Right lobe of liver (tissue), 6 donors: ENCODE data around the gene TRHDE. TPM values are rescaled to one million over a fixed set of nuclear protein-coding genes. Genes with fewer than 3 reads are reported as not detected.

ENCODE experiments used
- ATAC-seq, 4 donors: fragments of 200-7000 bp; cut with Tn5 transposase; one replicate each; pipeline ENCODE4 v1.9.1; 2020; ENCODE audit warnings: mild to moderate bottlenecking in 4 of 4, moderate library complexity in 4 of 4
- DNase-seq, 3 donors: peaks; one replicate each; pipeline ENCODE4 v3.0.0-alpha.2; 2020
- H3K27ac ChIP-seq, 3 donors: fragments of 200-600 bp; one replicate each; pipeline ENCODE4 v1.8.0; 2022
- H3K27me3 ChIP-seq, 2 donors: fragments of 200-600 bp; one replicate each; pipeline ENCODE4 v1.8.0; 2022
- H3K36me3 ChIP-seq, 4 donors: fragments of 200-600 bp; sonication (generic) in 1 of 4; one replicate each; pipeline versions ENCODE4 v1.5.1 to v1.8.0; 2017 to 2022; ENCODE audit warnings: control low read depth in 1 of 4
- H3K4me1 ChIP-seq, 4 donors: fragments of 200-600 bp; sonication (generic) in 1 of 4; one replicate each; pipeline versions ENCODE4 v1.5.1 to v1.8.0; 2017 to 2022; ENCODE audit warnings: control low read depth in 1 of 4
- H3K4me3 ChIP-seq, 3 donors: fragments of 200-600 bp; one replicate each; pipeline ENCODE4 v1.8.0; 2022
- H3K9me3 ChIP-seq, 4 donors: fragments of 200-600 bp; sonication (generic) in 1 of 4; one replicate each; pipeline versions ENCODE4 v1.5.1 to v1.8.0; 2017 to 2022; ENCODE audit warnings: control low read depth in 1 of 4
- POLR2A ChIP-seq: fragments of 450-650 bp; IDR thresholded peaks from one replicate; pipeline ENCODE4 v1.6.1; 2017; ENCODE audit warnings: antibody characterized with exemption, mild to moderate bottlenecking
- WGBS: methylation state at CpG from one replicate; pipeline ENCODE4 v1.1.6; 2018; ENCODE audit warnings: low coverage, low lambda C conversion rate; ENCODE audit not compliant: insufficient coverage; ENCODE audit errors: missing lambda C conversion rate; 5-methylcytosine and 5-hydroxymethylcytosine counted together
- intact Hi-C, 2 donors: fragments of 100-400 bp; cut with DNase I; formaldehyde crosslinking; loops; one replicate each; pipeline versions ENCODE4 v1.11.2 to v1.14.1; 2022
- total RNA-seq, 6 experiments: library from RNA; depleted of rRNA in 2 of 6; stranded (reverse); fragments of >200 nt in 2 of 6; fragmentation: NEBNext Ultra II Directional in 3 of 6; extraction: Animal tissue kit (Norgen Biotek cat#: 25700) in 3 of 6; gene quantifications; one replicate each; pipeline versions ENCODE4 v1.1.0 to v1.2.4, GENCODE V29; 2016 to 2023
- TF ChIP-seq, protein P1 (sequence below), 4 donors: fragments of 200-600 bp in 3 of 4; fragments of 450-650 bp in 1 of 4; IDR thresholded peaks; one replicate each; pipeline versions ENCODE4 v1.5.1 to v1.8.0; 2016 to 2022; ENCODE audit warnings: antibody characterized with exemption in 4 of 4, mild to moderate bottlenecking in 2 of 4
- donor health status: DM: no; HTN: yes; CAD: no.
- donor health status: DM: no; HTN: no; CAD: no.
- donor health status: DM: no; HTN: no; CAD: no.
- donor health status: DM: no; HTN: yes; CAD: no.
- donor health status: DM: no; HTN: yes; CAD: no.

TRHDE gene
- total RNA-seq, 6 experiments from 2014 or later, result 0.10 to 4.3 (median 0.90) TPM

DNA sequence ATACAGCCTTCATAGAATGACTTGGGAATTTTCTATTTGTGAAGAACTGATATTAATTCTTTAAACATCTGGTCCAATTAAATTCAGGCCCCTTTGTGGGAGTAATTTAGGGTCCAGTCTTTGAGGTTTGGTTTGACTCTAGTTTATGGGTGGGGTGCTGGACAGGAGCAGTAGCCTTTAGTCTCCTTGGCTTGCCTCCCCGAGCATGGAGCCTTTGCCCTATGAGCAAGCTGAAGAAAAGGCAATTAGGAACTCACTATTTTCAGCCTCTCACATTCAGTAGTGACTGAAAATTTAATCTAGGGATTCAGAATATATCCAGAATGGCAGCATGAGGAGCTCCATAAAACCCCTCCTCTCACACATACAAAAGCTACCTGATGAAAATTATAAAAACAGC, 161.1 kb downstream of the TRHDE start:
- intact Hi-C loops, result no loop called here
- 75% methylated on average over 1 of the region's 1 CpG for WGBS
- Histone ChIP-seq H3K4me1 (peaks cover 0 to 9% (median 0%) of the 10 kb centered on the region in 4 donors), H3K9me3 (no peaks in the 10 kb centered on the region), H3K27me3 (no peaks in the 10 kb centered on the region), H3K27ac (no peak overlapping the region), H3K36me3 (no peaks in the 10 kb centered on the region), H3K4me3 (no peak overlapping the region)
- ATAC-seq (no peak), DNase-seq (no peak)
- no peak for TF ChIP-seq POLR2A
- TF ChIP-seq, protein P1, sequence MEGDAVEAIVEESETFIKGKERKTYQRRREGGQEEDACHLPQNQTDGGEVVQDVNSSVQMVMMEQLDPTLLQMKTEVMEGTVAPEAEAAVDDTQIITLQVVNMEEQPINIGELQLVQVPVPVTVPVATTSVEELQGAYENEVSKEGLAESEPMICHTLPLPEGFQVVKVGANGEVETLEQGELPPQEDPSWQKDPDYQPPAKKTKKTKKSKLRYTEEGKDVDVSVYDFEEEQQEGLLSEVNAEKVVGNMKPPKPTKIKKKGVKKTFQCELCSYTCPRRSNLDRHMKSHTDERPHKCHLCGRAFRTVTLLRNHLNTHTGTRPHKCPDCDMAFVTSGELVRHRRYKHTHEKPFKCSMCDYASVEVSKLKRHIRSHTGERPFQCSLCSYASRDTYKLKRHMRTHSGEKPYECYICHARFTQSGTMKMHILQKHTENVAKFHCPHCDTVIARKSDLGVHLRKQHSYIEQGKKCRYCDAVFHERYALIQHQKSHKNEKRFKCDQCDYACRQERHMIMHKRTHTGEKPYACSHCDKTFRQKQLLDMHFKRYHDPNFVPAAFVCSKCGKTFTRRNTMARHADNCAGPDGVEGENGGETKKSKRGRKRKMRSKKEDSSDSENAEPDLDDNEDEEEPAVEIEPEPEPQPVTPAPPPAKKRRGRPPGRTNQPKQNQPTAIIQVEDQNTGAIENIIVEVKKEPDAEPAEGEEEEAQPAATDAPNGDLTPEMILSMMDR (IDR thresholded peaks at IDR 0.05), result no peak

- Histone ChIP-seq H3K4me3 (no peak overlapping the region), H3K4me1 (peaks cover 0 to 9% (median 0%) of the 10 kb centered on the region in 4 donors), H3K27ac (no peak overlapping the region), H3K9me3 (no peaks in the 10 kb centered on the region), H3K36me3 (no peaks in the 10 kb centered on the region), H3K27me3 (no peaks in the 10 kb centered on the region)
- TF ChIP-seq, protein P1 (IDR thresholded peaks at IDR 0.05), result no peak
- no peak for TF ChIP-seq POLR2A
- DNase-seq, result no peak
- no peak for ATAC-seq
- WGBS, result 56% methylated on average over 1 of the region's 1 CpG
- intact Hi-C loops, result no loop called here
These were observed 162.8 kb downstream of the TRHDE start for GRCh38 chr12:72434999-72435398.

GRCh38 chr12:72442217-72442616, 170.0 kb downstream of the TRHDE start:
- Histone ChIP-seq H3K27ac (no peak overlapping the region), H3K27me3 (no peaks in the 10 kb centered on the region), H3K4me3 (no peak overlapping the region), H3K4me1 (no peaks in the 10 kb centered on the region), H3K9me3 (no peaks in the 10 kb centered on the region), H3K36me3 (no peaks in the 10 kb centered on the region)
- ATAC-seq, result no peak
- intact Hi-C loops, result no loop called here
- WGBS, result 52% methylated on average over 2 of the region's 2 CpGs
- no peak for DNase-seq
- no peak for TF ChIP-seq POLR2A
- TF ChIP-seq, protein P1 (IDR thresholded peaks at IDR 0.05), result no peak

GRCh38 chr12:72444125-72444524, 172.0 kb downstream of the TRHDE start:
- ATAC-seq (no peak), DNase-seq (no peak)
- Histone ChIP-seq H3K36me3 (no peaks in the 10 kb centered on the region), H3K27me3 (no peaks in the 10 kb centered on the region), H3K4me1 (no peaks in the 10 kb centered on the region), H3K9me3 (no peaks in the 10 kb centered on the region), H3K27ac (no peak overlapping the region), H3K4me3 (no peak overlapping the region)
- intact Hi-C loops, result no loop called here
- TF ChIP-seq, protein P1 (IDR thresholded peaks at IDR 0.05), result no peak
- no peak for TF ChIP-seq POLR2A

- no peak for ATAC-seq
- TF ChIP-seq, protein P1 (IDR thresholded peaks at IDR 0.05), result no peak
- TF ChIP-seq POLR2A, result no peak
- H3K36me3 ChIP-seq, result no peaks in the 10 kb centered on the region
- intact Hi-C loops, result no loop called here
- H3K4me1 ChIP-seq, result no peaks in the 10 kb centered on the region
- no peaks in the 10 kb centered on the region for H3K9me3 ChIP-seq
- DNase-seq, result no peak
- H3K4me3 ChIP-seq, result no peak overlapping the region
- 82% methylated on average over 1 of the region's 2 CpGs for WGBS
- H3K27ac ChIP-seq, result no peak overlapping the region
- H3K27me3 ChIP-seq, result no peaks in the 10 kb centered on the region
These were observed 172.4 kb downstream of the TRHDE start for GRCh38 chr12:72444566-72444965.
